GM19467 (cell line): ENCODE results near the gene STAG1.
"Not testable (repeated sequence)": the region's sequence is repeated elsewhere in the genome, so short reads cannot be mapped to it uniquely, and the experiment has no call there.

Experiments used
- ATAC-seq: cut with Tn5 transposase; IDR thresholded peaks from one replicate; pipeline ENCODE4 v1.9.1; 2021; ENCODE audit warnings: mild to moderate bottlenecking, moderate library complexity; ENCODE audit not compliant: unreplicated experiment

The STAG1 gene

DNA sequence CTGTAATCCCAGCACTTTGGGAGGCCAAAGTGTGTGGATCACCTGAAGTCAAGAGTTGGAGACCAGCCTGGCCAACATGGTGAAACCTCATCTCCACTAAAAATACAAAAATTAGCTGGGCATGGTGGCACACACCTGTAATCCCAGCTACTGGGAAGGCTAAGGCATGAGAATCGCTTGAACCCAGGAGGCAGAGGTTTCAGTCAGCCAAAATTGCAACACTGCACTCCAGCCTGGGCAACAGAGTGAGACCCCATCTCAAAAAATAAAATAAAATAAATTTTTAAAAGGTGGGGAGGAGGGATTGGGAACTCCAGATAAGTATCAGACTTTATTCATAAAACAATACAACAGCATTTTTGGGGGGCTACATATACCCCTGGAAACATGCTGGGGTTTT is 42.4 kb downstream of the STAG1 start:
- ATAC-seq = not testable (repeated sequence)

GRCh38 chr3:136708333-136708985 is 43.7 kb downstream of the STAG1 start:
- ATAC-seq = no peak

GRCh38 chr3:136703429-136703828 is 48.7 kb downstream of the STAG1 start:
- ATAC-seq = no peak

DNA sequence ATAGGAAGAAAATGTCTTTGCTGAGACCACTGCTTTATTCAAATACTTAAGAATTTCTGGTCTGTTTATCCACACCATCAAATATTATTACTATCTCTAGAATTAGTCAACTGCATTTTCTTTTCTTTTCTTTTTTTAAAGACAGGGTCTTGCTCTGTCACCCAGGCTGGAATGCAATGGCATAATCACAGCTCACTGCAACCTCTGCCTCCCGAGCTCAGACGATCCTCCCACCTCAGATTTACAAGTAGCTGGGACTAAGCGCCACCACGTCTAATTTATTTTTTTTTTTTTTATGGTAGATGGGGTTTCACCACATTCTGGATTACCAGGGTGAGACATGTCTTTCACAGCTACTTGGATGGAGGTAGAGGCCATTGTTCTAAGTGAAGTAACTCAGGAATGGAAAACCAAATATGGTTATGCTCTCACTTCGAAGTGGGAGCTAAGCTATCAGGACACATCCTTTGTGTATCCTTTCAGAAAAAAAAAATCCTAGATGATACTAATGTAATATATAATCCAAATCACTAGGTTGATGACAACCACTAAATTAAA is 52.8 kb downstream of the STAG1 start:
- ATAC-seq = no peak

GRCh38 chr3:136698361-136698760 is 53.8 kb downstream of the STAG1 start:
- ATAC-seq = no peak

DNA sequence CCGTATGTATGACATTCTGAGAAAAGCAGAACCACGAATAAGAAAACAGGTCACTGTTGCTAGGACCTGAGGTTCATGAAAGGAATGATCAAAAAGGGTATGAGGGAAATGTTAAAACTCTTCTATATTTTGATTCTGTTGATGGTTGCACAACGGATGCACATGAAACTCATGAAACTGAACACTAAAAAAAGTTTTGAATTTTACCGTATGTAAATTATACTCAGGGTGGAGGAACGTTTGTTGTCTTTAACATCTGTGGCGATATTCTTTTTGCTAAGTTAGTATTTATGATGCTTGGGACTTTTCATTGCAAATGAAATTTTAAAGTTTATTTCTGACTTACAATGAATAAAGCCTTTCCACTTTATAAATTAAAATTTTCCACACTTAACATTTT is 55.4 kb downstream of the STAG1 start:
- no peak for ATAC-seq

GRCh38 chr3:136694321-136694720 is 57.9 kb downstream of the STAG1 start:
- no peak for ATAC-seq

DNA sequence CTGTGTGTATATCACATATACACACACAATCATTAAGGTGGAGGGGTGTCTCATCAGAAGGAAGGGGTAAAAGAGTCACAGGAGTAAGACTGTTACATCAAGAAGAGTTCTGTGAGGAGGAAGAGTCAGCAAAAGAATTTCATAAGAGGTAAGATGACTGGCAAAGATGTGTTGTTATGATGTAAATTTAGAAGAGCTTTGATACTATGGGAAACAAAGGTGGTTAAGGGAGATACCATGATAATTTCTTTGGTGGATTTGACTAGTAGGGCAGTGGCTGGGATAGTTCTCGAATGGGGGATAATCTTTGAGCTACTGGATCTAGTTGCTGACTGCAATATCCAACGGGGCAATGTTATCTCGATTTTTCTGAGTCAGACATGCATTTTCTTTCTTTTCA is 61.6 kb downstream of the STAG1 start:
- ATAC-seq = no peak

DNA sequence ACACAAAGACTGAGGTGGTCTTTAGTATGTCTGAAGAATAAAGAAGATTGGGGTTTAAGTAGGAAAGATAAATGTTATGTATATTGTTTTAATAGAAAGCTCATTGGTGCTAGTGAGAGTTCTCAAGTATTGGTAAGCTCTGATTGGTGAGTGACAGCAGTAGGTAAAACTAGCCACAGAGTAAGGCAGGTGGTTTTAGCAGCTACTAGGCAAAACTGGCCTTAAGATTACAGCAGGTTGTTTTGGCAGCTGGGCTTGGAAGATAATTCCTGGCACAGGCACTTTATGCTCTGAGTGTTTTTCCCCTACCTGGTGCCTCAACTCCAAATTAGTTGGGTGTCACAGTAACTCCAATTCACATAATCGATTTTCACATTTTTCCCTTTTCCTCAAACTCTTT is 66.3 kb downstream of the STAG1 start:
- no peak for ATAC-seq

- no peak for ATAC-seq
These were observed 69.4 kb downstream of the STAG1 start for GRCh38 chr3:136682740-136683312.

- no peak for ATAC-seq
These were observed 73.2 kb downstream of the STAG1 start for GRCh38 chr3:136678981-136679380.

DNA sequence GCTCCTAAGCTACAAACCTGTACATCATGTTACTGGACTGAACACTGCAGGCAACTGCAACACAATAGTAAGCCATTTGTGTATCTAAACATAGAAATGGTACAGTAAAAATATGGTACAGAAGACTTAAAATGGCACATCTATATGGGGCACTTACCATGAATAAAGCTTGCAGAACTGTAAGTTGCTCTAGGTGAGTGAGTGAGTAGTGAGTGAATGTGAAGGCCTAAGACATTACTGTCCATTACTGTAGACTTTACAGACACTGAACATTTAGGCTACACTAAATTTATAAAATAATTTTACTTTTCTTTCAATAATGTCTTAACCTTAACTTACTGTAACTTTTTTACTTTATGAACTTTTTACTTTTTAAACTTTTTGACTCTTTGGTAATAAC is 76.2 kb downstream of the STAG1 start:
- no peak for ATAC-seq

DNA sequence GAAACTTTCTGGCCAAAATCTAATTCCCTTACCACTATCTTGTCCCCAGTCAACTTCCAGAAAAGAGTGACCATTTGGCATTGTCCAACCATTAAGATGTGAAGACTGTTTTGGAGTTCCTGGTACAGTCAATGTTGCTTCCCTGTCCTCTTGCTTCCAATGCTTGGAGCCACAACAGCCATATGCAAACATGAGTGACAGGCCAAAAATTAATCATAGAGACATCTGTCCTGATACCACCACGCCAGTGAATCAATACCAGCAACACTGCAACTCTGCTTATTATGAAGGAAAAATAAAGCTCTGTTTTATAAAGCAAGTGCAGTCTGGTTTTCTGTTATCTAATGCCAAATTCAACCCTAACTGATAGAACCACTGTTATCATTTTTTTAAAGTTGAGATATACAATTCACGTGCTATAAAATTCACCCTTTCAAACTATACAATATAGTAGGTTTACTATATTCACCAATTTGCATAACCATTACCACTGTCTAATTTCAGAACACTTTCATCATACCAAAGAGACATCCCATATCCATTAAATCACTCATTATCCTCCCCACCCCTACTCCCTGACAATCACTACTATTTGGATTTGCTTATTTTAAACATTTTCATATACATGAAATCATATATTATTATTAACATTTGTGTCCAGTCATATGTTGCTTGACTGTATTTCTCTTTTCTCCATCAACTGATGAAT is 76.9 kb downstream of the STAG1 start:
- ATAC-seq = no peak

GRCh38 chr3:136672457-136672856 is 79.7 kb downstream of the STAG1 start:
- ATAC-seq = no peak

GRCh38 chr3:136671921-136672320 is 80.3 kb downstream of the STAG1 start:
- no peak for ATAC-seq

DNA sequence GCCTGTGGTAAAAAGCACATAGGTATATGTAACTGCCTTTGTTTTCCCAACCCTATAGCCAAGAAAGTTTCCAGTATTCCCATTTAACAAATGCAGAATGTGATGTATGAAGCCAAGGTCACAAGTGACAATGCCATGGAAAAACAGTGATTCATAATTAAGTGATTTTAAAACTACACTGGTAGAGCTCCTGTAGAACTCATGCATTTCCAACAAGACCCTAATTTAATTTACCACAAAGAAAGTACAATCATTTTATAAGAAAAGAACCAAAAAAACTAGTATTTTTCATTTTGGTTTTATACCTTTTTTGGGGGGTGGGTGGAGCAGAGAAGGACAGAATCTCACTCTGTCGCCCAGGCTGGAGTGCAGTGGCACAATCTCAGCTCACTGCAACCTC is 82.0 kb downstream of the STAG1 start:
- ATAC-seq = no peak

- ATAC-seq = no peak
These were observed 85.1 kb downstream of the STAG1 start for GRCh38 chr3:136667081-136667480.

DNA sequence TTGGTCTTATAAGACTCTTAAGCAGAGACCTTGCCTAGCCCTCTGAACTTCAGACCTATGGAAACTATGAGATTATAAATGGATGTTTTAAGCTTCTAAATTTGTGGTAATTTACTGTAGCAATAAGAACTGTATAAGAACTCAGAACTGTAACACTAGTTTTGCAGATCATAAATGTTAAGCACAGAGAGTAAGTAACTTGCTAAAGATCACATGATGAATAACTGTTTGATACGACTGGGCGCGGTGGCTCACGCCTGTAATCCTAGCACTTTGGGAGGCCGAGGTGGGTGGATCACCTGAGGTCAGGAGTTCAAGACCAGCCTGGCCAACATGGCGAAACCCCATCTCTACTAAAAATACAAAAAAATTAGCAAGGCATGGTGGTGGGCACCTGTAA is 85.9 kb downstream of the STAG1 start:
- ATAC-seq = not testable (repeated sequence)

DNA sequence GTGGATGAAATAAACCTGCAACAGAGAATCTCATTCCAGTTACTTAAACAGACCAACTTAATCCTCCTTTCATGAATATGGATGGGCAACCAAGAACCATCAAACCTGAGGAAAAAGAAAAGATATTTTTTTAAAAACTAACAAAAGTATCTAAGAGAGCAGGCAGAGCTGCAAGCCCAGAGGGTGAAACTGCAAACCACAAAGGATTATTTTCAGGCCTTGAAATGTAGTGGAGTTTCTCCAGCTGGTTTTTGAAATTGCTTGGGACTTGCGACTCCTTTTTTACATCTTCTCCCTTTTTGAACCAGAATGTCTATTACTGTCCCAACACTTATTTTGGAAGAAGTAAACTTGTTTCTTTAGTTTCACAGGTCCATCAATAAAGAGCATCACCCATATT is 87.4 kb downstream of the STAG1 start:
- ATAC-seq = no peak

- ATAC-seq = no peak
These were observed 90.9 kb downstream of the STAG1 start for GRCh38 chr3:136661282-136661681.

DNA sequence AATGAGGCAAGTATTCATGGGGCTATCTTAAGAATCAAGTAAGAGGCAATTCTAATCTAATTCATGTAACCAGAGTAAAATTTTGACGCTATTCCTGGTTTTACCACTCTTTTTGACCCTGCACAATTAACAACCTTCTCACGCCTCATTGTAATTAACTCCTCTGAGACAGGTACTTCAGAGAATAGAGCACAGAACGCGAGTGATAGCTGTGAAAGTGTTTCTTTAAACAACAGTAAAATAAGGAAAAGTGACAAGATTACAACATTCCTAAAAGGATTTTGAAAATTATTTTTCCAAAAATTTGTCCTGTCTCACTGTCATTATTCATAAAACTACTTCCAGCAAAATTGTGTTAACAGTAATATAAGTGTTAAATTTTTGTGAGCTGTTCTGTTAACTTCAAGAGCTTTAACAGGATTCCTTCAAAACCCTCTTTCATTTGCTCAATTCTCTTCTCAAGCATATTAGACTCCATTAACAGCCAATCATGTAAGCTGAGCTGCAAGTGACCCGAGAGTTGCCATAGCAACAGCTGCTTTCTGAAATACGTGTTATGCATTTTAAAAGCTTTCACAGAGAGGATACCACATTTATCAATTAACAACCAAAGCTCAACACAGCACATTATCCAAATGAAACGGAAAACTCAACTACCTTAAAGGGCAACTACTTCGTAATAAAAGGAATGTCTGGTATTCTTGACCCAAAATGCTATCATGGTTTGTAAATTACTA is 93.1 kb downstream of the STAG1 start:
- ATAC-seq = no peak
